K562 (cell line): ENCODE measurements around the gene TGM1. TPM values are rescaled to one million over a fixed set of nuclear protein-coding genes. Genes with fewer than 3 reads are reported as not detected.

Experiments used
- GATAD2A ChIP-seq: fragments of 450-650 bp; IDR thresholded peaks from 2 replicates; pipeline ENCODE4 v1.6.1; 2017
- MCM5 ChIP-seq: fragments of 450-650 bp; IDR thresholded peaks from 2 replicates; pipeline ENCODE4 v1.6.1; 2016; ENCODE audit warnings: low read depth
- MTA1 ChIP-seq: fragments of 450-650 bp; IDR thresholded peaks from 2 replicates; pipeline ENCODE4 v1.6.1; 2017; ENCODE audit warnings: borderline replicate concordance
- NCOA2 ChIP-seq, 2 experiments: fragments of 450-650 bp; IDR thresholded peaks; 2 replicates each; pipeline ENCODE4 v1.6.1; 2018; ENCODE audit warnings: mild to moderate bottlenecking in 2 of 2, moderate library complexity in 1 of 2; ENCODE audit not compliant: partially characterized antibody in 2 of 2
- NFATC3 ChIP-seq: fragments of 450-650 bp; IDR thresholded peaks from 2 replicates; pipeline ENCODE4 v1.6.1; 2017; ENCODE audit warnings: mild to moderate bottlenecking
- NFIX ChIP-seq: fragments of 250-450 bp; sonication (Bioruptor Pico); IDR thresholded peaks from 2 replicates; pipeline ENCODE4 v1.4.0; 2020; ENCODE audit warnings: low read depth, mild to moderate bottlenecking, moderate library complexity
- POLR2H ChIP-seq: IDR thresholded peaks from 2 replicates; pipeline ENCODE4 v1.6.1; 2016; ENCODE audit warnings: missing genetic modification characterization, low read depth, mild to moderate bottlenecking, control low read depth, missing compliant biosample characterization, moderate library complexity
- RBFOX2 ChIP-seq: fragments of 200-400 bp; formaldehyde crosslinking; IDR thresholded peaks from 2 replicates; pipeline ENCODE4 v1.6.1; 2017; ENCODE audit warnings: low read depth, mild to moderate bottlenecking, low read length, moderate library complexity
- RBM17 ChIP-seq: fragments of 200-400 bp; formaldehyde crosslinking; IDR thresholded peaks from 2 replicates; pipeline ENCODE4 v1.6.1; 2017; ENCODE audit warnings: low read depth, mild to moderate bottlenecking, low read length, borderline replicate concordance
- REST ChIP-seq, 2 experiments: fragments of 450-650 bp; formaldehyde crosslinking in 1 of 2; IDR thresholded peaks; 2 replicates each; pipeline versions ENCODE4 v1.4.0 to v1.6.1; 2014 to 2020; ENCODE audit warnings: mild to moderate bottlenecking in 2 of 2, borderline replicate concordance in 1 of 2, low read depth in 1 of 2
- RFX7 ChIP-seq: fragments of 250-450 bp; sonication (Bioruptor Pico); IDR thresholded peaks from 2 replicates; pipeline ENCODE4 v1.5.1; 2021; ENCODE audit warnings: mild to moderate bottlenecking
- SP1 ChIP-seq: sonication (generic); formaldehyde crosslinking; IDR thresholded peaks from 2 replicates; pipeline ENCODE4 v1.8.1; 2022; ENCODE audit warnings: mild to moderate bottlenecking, missing genetic modification reagents
- STAT5B ChIP-seq: fragments of 250-450 bp; sonication (Bioruptor Pico); IDR thresholded peaks from 2 replicates; pipeline ENCODE4 v1.8.0; 2021; ENCODE audit warnings: mild to moderate bottlenecking, inconsistent platforms
- ZMIZ1 ChIP-seq, 2 experiments: fragments of 150-350 bp in 1 of 2; IDR thresholded peaks; 2 replicates each; pipeline ENCODE4 v1.6.1; 2012 to 2016; ENCODE audit warnings: low read depth in 2 of 2, low read length in 2 of 2, mild to moderate bottlenecking in 1 of 2, moderate library complexity in 1 of 2
- ZNF133 ChIP-seq: fragments of 250-450 bp; sonication (Bioruptor Pico); IDR thresholded peaks from 2 replicates; pipeline ENCODE4 v1.4.0; 2020; ENCODE audit warnings: mild to moderate bottlenecking
- ZNF354B ChIP-seq: fragments of 250-450 bp; sonication (Bioruptor Pico); IDR thresholded peaks from 2 replicates; pipeline ENCODE4 v1.4.0; 2020
- ZSCAN32 ChIP-seq: fragments of 450-650 bp; formaldehyde crosslinking; IDR thresholded peaks from 2 replicates; pipeline ENCODE4 v1.4.0; 2020; ENCODE audit warnings: mild to moderate bottlenecking, moderate library complexity
- polyA plus RNA-seq, 8 experiments: library from polyadenylated mRNA; depleted of rRNA in 4 of 8; stranded (reverse) in 5 of 8; unstranded in 3 of 8; fragments of >200 nt; fragmentation: Nextera tagmentation in 2 of 8; fragmentation: Illumina TruSeq in 1 of 8; extraction: Ambion mirVana in 2 of 8; extraction: Trizol in 1 of 8; gene quantifications; 2 replicates each; pipeline versions ENCODE4 v1.2.1 to v1.2.3, GENCODE V29; 2011 to 2014; ENCODE audit warnings: inconsistent platforms in 1 of 8, missing spikeins in 1 of 8
- total RNA-seq, 7 experiments: library from RNA; depleted of rRNA in 6 of 7; stranded (reverse); fragments of >200 nt in 6 of 7; fragmentation: Illumina TruSeq in 2 of 7; extraction: Trizol in 2 of 7; gene quantifications; 2 replicates each; pipeline versions ENCODE4 v1.2.1 to v1.2.3, GENCODE V29; 2011 to 2021; ENCODE audit warnings: low replicate concordance in 1 of 7

The TGM1 gene
- total and polyA plus RNA-seq, 9 of the 15 experiments (the other 6 are each of a cell fraction or from before 2014, with no cell fraction given) = 0.13 to 4.4 (median 0.88) TPM

GRCh38 chr14:24299255-24300191 is 36.5 kb upstream of the TGM1 start, which contains the start of the genes DHRS1 and NOP9 (continued):
- TF ChIP-seq REST (IDR thresholded peaks at IDR 0.05; ENCODE audit: borderline replicate concordance) (no peak), REST (CRISPR knock-in tag; IDR thresholded peaks at IDR 0.05; ENCODE audit: low read depth) (no peak), GATAD2A (no peak), RBM17 (no peak), ZNF354B (no peak), ZNF133 (CRISPR knock-in tag) (no peak), RBFOX2 (peak; percentile 83), MTA1 (peak; percentile 99), MCM5 (no peak), NCOA2 (IDR thresholded peaks at IDR 0.05; ENCODE audit: partially characterized antibody in 2 of 2) (peak in 1 of 2 experiments; percentile 31), NFIX (CRISPR knock-in tag) (no peak), RFX7 (no peak), NFATC3 (no peak), POLR2H (tag) (no peak), ZMIZ1 (IDR thresholded peaks at IDR 0.05; ENCODE audit: low read depth in 2 of 2, low read length in 2 of 2) (0 out of 4 replicates have a peak, but pooled peaks of 1 of the 2 experiments have one; percentile 11), SP1 (peak; percentile 77; the same call in 1 of the 2 replicates), STAT5B (no peak), ZSCAN32 (CRISPR knock-in tag) (no peak)
